K562 (cell line): ENCODE measurements around the gene STAT6. TPM values are rescaled to one million over a fixed set of nuclear protein-coding genes. Genes with fewer than 3 reads are reported as not detected.

Experiments
- CBX1 ChIP-seq: sonication (generic); IDR thresholded peaks from 2 replicates; pipeline ENCODE4 v1.6.1; 2016; ENCODE audit warnings: antibody characterized with exemption, low read depth, mild to moderate bottlenecking
- CHD1 ChIP-seq: fragments of 200-600 bp; sonication (generic); IDR thresholded peaks from one replicate; pipeline ENCODE4 v1.6.1; 2012; ENCODE audit warnings: mild to moderate bottlenecking, moderate library complexity, low read length, inconsistent platforms
- CXXC5 ChIP-seq: fragments of 250-450 bp; sonication (Bioruptor Pico); IDR thresholded peaks from 2 replicates; pipeline ENCODE4 v1.8.0; 2022; ENCODE audit warnings: inconsistent platforms, mild to moderate bottlenecking, moderate library complexity
- ELF4 ChIP-seq: fragments of 450-650 bp; formaldehyde crosslinking; IDR thresholded peaks from 2 replicates; pipeline ENCODE4 v1.4.0; 2022; ENCODE audit warnings: missing genetic modification characterization
- EP300 ChIP-seq: IDR thresholded peaks from 2 replicates; pipeline ENCODE4 v1.6.1; 2012; ENCODE audit warnings: low read length, improper control_type of control experiment
- EP400 ChIP-seq: fragments of 450-650 bp; IDR thresholded peaks from 2 replicates; pipeline ENCODE4 v1.6.1; 2017; ENCODE audit warnings: antibody characterized with exemption, mild to moderate bottlenecking, moderate library complexity
- HDAC3 ChIP-seq: fragments of 450-650 bp; IDR thresholded peaks from 2 replicates; pipeline ENCODE4 v1.6.1; 2018; ENCODE audit warnings: borderline replicate concordance, mild to moderate bottlenecking, moderate library complexity; ENCODE audit not compliant: partially characterized antibody
- MNT ChIP-seq, 2 experiments: fragments of 450-650 bp; conservative IDR thresholded peaks; 2 replicates each; pipeline ENCODE4 v1.6.1; 2017; ENCODE audit warnings: mild to moderate bottlenecking in 2 of 2, moderate library complexity in 2 of 2
- MTA3 ChIP-seq: fragments of 450-650 bp; formaldehyde crosslinking; IDR thresholded peaks from 2 replicates; pipeline ENCODE4 v1.6.1; 2017; ENCODE audit warnings: mild to moderate bottlenecking, borderline replicate concordance
- PML ChIP-seq: IDR thresholded peaks from 2 replicates; pipeline ENCODE4 v1.6.1; 2012; ENCODE audit warnings: low read length, inconsistent platforms
- RBBP5 ChIP-seq: fragments of 200-600 bp; sonication (generic); IDR thresholded peaks from 2 replicates; pipeline ENCODE4 v1.6.1; 2012; ENCODE audit warnings: borderline replicate concordance, mild to moderate bottlenecking, low read length, control low read depth, inconsistent platforms; ENCODE audit not compliant: insufficient read depth, poor library complexity, severe bottlenecking
- SLC30A9 ChIP-seq: fragments of 250-450 bp; sonication (Bioruptor Pico); IDR thresholded peaks from 2 replicates; pipeline ENCODE4 v1.8.0; 2022; ENCODE audit warnings: mild to moderate bottlenecking, moderate library complexity
- SMARCA4 ChIP-seq: fragments of 450-650 bp; IDR thresholded peaks from 2 replicates; pipeline ENCODE4 v1.6.1; 2016
- SMARCE1 ChIP-seq: fragments of 450-650 bp; IDR thresholded peaks from 2 replicates; pipeline ENCODE4 v1.7.1; 2016; ENCODE audit warnings: mild to moderate bottlenecking
- TBP ChIP-seq: optimal IDR thresholded peaks from 2 replicates; pipeline ENCODE3; 2011; ENCODE audit warnings: low read depth, low read length, improper control_type of control experiment
- TCFL5 ChIP-seq: fragments of 250-450 bp; sonication (Bioruptor Pico); conservative IDR thresholded peaks from 2 replicates; pipeline ENCODE4 v1.6.1; 2021; ENCODE audit warnings: mild to moderate bottlenecking, moderate library complexity, matching md5 sums
- ZBTB7A ChIP-seq: IDR thresholded peaks from 2 replicates; pipeline ENCODE4 v1.6.1; 2011; ENCODE audit warnings: low read depth, mild to moderate bottlenecking, low read length, moderate library complexity, borderline replicate concordance; ENCODE audit not compliant: control insufficient read depth
- ZNF134 ChIP-seq: fragments of 250-450 bp; sonication (Bioruptor Pico); conservative IDR thresholded peaks from 2 replicates; pipeline ENCODE4 v1.4.0; 2020
- ZNF175 ChIP-seq: fragments of 200-800 bp; sonication (Bioruptor generic); IDR thresholded peaks from 2 replicates; pipeline ENCODE4 v1.6.1; 2016; ENCODE audit warnings: low read depth, mild to moderate bottlenecking, missing genetic modification characterization, missing compliant biosample characterization
- ZNF644 ChIP-seq: fragments of 200-800 bp; sonication (Bioruptor generic); IDR thresholded peaks from 2 replicates; pipeline ENCODE4 v1.6.1; 2016; ENCODE audit warnings: low read depth, missing genetic modification characterization, missing compliant biosample characterization
- polyA plus RNA-seq, 8 experiments: library from polyadenylated mRNA; depleted of rRNA in 4 of 8; stranded (reverse) in 5 of 8; unstranded in 3 of 8; fragments of >200 nt; fragmentation: Nextera tagmentation in 2 of 8; fragmentation: Illumina TruSeq in 1 of 8; extraction: Ambion mirVana in 2 of 8; extraction: Trizol in 1 of 8; gene quantifications; 2 replicates each; pipeline versions ENCODE4 v1.2.1 to v1.2.3, GENCODE V29; 2011 to 2014; ENCODE audit warnings: inconsistent platforms in 1 of 8, missing spikeins in 1 of 8
- total RNA-seq, 7 experiments: library from RNA; depleted of rRNA in 6 of 7; stranded (reverse); fragments of >200 nt in 6 of 7; fragmentation: Illumina TruSeq in 2 of 7; extraction: Trizol in 2 of 7; gene quantifications; 2 replicates each; pipeline versions ENCODE4 v1.2.1 to v1.2.3, GENCODE V29; 2011 to 2021; ENCODE audit warnings: low replicate concordance in 1 of 7
- TF ChIP-seq, protein P1 (sequence below), 2 experiments: IDR thresholded peaks; 2 replicates each; pipeline ENCODE4 v1.6.1; 2012; ENCODE audit warnings: improper control_type of control experiment in 2 of 2, low read depth in 2 of 2, low read length in 2 of 2, borderline replicate concordance in 1 of 2
- TF ChIP-seq, protein P2 (sequence below): IDR thresholded peaks from 2 replicates; pipeline ENCODE4 v1.6.1; 2016; ENCODE audit warnings: missing genetic modification characterization, missing compliant biosample characterization

STAT6 gene
- total and polyA plus RNA-seq, 9 of the 15 experiments (the other 6 are each of a cell fraction or from before 2014, with no cell fraction given) = 2.4 to 49.5 (median 26.5) TPM

DNA sequence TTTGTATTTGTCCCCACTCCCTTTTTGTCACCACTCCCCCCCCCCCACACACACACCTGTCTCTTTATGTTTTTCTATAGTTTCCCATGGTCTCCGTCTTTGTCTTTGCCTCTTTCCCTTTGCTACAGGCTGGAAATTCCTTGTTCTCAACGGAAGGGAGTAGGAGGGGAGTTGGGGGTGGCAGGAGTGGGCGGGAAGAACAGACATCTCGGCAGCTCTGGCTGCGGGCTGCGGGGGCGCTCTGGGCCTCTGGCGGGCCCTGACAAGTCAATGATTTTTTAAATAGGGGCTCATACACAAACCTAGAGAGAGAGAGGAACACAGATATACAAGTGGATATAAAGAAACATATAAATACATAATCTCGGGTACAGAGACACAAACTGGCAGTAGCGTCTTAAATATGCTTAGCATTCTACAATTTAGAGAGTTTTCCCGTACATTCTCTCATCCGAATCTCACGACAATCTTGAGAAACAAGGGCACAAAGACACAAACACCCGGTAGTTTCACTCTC is 24.6 kb downstream of the STAT6 start (continued):
- TF ChIP-seq, protein P1, sequence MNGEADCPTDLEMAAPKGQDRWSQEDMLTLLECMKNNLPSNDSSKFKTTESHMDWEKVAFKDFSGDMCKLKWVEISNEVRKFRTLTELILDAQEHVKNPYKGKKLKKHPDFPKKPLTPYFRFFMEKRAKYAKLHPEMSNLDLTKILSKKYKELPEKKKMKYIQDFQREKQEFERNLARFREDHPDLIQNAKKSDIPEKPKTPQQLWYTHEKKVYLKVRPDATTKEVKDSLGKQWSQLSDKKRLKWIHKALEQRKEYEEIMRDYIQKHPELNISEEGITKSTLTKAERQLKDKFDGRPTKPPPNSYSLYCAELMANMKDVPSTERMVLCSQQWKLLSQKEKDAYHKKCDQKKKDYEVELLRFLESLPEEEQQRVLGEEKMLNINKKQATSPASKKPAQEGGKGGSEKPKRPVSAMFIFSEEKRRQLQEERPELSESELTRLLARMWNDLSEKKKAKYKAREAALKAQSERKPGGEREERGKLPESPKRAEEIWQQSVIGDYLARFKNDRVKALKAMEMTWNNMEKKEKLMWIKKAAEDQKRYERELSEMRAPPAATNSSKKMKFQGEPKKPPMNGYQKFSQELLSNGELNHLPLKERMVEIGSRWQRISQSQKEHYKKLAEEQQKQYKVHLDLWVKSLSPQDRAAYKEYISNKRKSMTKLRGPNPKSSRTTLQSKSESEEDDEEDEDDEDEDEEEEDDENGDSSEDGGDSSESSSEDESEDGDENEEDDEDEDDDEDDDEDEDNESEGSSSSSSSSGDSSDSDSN (IDR thresholded peaks at IDR 0.05; ENCODE audit: borderline replicate concordance in 1 of 2, low read depth in 2 of 2, low read length in 2 of 2) = 0 out of 4 replicates have a peak, but pooled peaks of 1 of the 2 experiments have one; percentile 8
- TF ChIP-seq ZBTB7A (peak; percentile 92), SMARCE1 (0 out of 2 replicates have a peak, but pooled peaks have one; percentile 10), TCFL5 (CRISPR knock-in tag) (no peak), ZNF644 (tag) (0 out of 2 replicates have a peak, but pooled peaks have one; percentile 36), ZNF134 (CRISPR knock-in tag) (no peak), ELF4 (CRISPR knock-in tag) (no peak), CXXC5 (CRISPR knock-in tag) (no peak), ZNF175 (peak; percentile 9; the same call in 1 of the 2 replicates), PML (no peak), MTA3 (0 out of 2 replicates have a peak, but pooled peaks have one; percentile 14), RBBP5 (peak; percentile 8), MNT (conservative IDR thresholded peaks at IDR 0.05) (0 out of 4 replicates have a peak, but pooled peaks of 1 of the 2 experiments have one; percentile 22), SLC30A9 (CRISPR knock-in tag) (no peak), CHD1 (peak; percentile 74), EP300 (peak; percentile 30; the same call in 1 of the 2 replicates), HDAC3 (no peak), CBX1 (peak; percentile 12; the same call in 1 of the 2 replicates), TBP (peak; percentile 16), EP400 (peak; percentile 48; the same call in 1 of the 2 replicates), SMARCA4 (0 out of 2 replicates have a peak, but pooled peaks have one; percentile 37)
- TF ChIP-seq, protein P2, sequence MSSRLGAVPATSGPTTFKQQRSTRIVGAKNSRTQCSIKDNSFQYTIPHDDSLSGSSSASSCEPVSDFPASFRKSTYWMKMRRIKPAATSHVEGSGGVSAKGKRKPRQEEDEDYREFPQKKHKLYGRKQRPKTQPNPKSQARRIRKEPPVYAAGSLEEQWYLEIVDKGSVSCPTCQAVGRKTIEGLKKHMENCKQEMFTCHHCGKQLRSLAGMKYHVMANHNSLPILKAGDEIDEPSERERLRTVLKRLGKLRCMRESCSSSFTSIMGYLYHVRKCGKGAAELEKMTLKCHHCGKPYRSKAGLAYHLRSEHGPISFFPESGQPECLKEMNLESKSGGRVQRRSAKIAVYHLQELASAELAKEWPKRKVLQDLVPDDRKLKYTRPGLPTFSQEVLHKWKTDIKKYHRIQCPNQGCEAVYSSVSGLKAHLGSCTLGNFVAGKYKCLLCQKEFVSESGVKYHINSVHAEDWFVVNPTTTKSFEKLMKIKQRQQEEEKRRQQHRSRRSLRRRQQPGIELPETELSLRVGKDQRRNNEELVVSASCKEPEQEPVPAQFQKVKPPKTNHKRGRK (tag) = no peak
